HepG2 (cell line): ENCODE results near the gene PIGBOS1. TPM values are rescaled to one million over a fixed set of nuclear protein-coding genes. Genes with fewer than 3 reads are reported as not detected.

Experiments used
- ATAC-seq: fragments of 200-7000 bp; cut with Tn5 transposase; 3 replicates; pipeline ENCODE4 v1.9.1; 2020; ENCODE audit warnings: mild to moderate bottlenecking, moderate library complexity
- BruUV-seq: library from RNA; stranded (reverse); fragments of 400-500 nt; replicated peaks from 2 replicates; lab custom pipeline; 2021; lab: Mats Ljungman, UMichigan
- CTCF ChIA-PET: fragments of 300-600 bp; formaldehyde crosslinking; extraction: SDS; loops from one replicate; lab custom pipeline; 2021; ENCODE audit warnings: low total read pairs, inconsistent platforms, low intra/inter-chr PET ratio; lab: Yijun Ruan, JAX
- POLR2A ChIA-PET: fragments of 350-600 bp; sonication (Branson Sonifier 250); formaldehyde crosslinking; loops from one replicate; lab custom pipeline; 2020; ENCODE audit warnings: antibody characterized with exemption, inconsistent platforms; lab: Yijun Ruan, JAX
- DNase-seq: peaks from one replicate; pipeline ENCODE4 v3.0.0-alpha.2; 2015; ENCODE audit warnings: low spot score
- FAIRE-seq: peaks from 3 replicates; lab custom pipeline; 2011; peaks lifted over from hg19 to GRCh38; lab: Jason Lieb, UNC
- H2AFZ ChIP-seq: one replicate; pipeline ENCODE4 v1.6.1; 2011; ENCODE audit warnings: low read length, inconsistent platforms
- H3K27ac ChIP-seq: fragments of 300-600 bp; 3 replicates; pipeline ENCODE4 v1.8.0; 2011; ENCODE audit warnings: mixed run types, mild to moderate bottlenecking, mixed read lengths, low read length, inconsistent platforms; ENCODE audit not compliant: insufficient read depth; ENCODE audit errors: extremely low read length
- H3K27me3 ChIP-seq, 2 experiments: fragments of 200-600 bp in 1 of 2; 2 replicates in 1 of 2; 3 replicates in 1 of 2; pipeline versions ENCODE4 v1.6.0 to v1.8.0; 2011; ENCODE audit warnings: low read length in 2 of 2, mild to moderate bottlenecking in 2 of 2, moderate library complexity in 2 of 2, inconsistent platforms in 1 of 2; ENCODE audit not compliant: insufficient read depth in 2 of 2, control insufficient read depth in 1 of 2
- H3K36me3 ChIP-seq, 2 experiments: fragments of 200-600 bp in 1 of 2; replicated peaks in 1 of 2; 2 replicates in 1 of 2; 3 replicates in 1 of 2; pipeline versions ENCODE4 v1.5.1 to v1.8.0; 2011; ENCODE audit warnings: low read length in 2 of 2, inconsistent platforms in 1 of 2; ENCODE audit not compliant: insufficient read depth in 2 of 2, control insufficient read depth in 1 of 2
- H3K4me1 ChIP-seq: 2 replicates; pipeline ENCODE4 v1.5.1; 2012; ENCODE audit warnings: low read length, inconsistent platforms; ENCODE audit not compliant: insufficient read depth
- H3K4me2 ChIP-seq: 2 replicates; pipeline ENCODE4 v1.6.0; 2011; ENCODE audit warnings: low read depth, low read length, inconsistent platforms
- H3K4me3 ChIP-seq, 3 experiments: fragments of 200-600 bp in 1 of 3; sonication (generic), shearing (Covaris generic) in 1 of 3; replicated peaks in 1 of 3; 2 replicates each; pipeline ENCODE4 v1.5.1; 2011 to 2016; ENCODE audit warnings: low read length in 3 of 3, inconsistent platforms in 2 of 3, low read depth in 2 of 3, mild to moderate bottlenecking in 2 of 3, control low read depth in 1 of 3, mixed read lengths in 1 of 3; ENCODE audit not compliant: insufficient read depth in 1 of 3
- H3K79me2 ChIP-seq: one replicate; pipeline ENCODE4 v1.6.1; 2011; ENCODE audit warnings: low read length, inconsistent platforms; ENCODE audit not compliant: insufficient read depth
- H3K9ac ChIP-seq: 2 replicates; pipeline ENCODE4 v1.6.0; 2011; ENCODE audit warnings: mild to moderate bottlenecking, low read depth, low read length, inconsistent platforms; ENCODE audit not compliant: insufficient read depth
- H3K9me3 ChIP-seq: 2 replicates; pipeline ENCODE4 v1.5.1; 2012; ENCODE audit warnings: mild to moderate bottlenecking, low read length
- H4K20me1 ChIP-seq: 2 replicates; pipeline ENCODE4 v1.6.0; 2011; ENCODE audit warnings: inconsistent platforms, mild to moderate bottlenecking, low read length, moderate library complexity; ENCODE audit not compliant: insufficient read depth
- CEBPB ChIP-seq: IDR thresholded peaks from 2 replicates; pipeline ENCODE4 v1.6.1; 2011; ENCODE audit warnings: low read depth, low read length, improper control_type of control experiment, borderline replicate concordance
- EZH2 ChIP-seq: conservative IDR thresholded peaks from 2 replicates; pipeline ENCODE4 v1.6.1; 2012; ENCODE audit warnings: mild to moderate bottlenecking, low read depth, low read length, moderate library complexity
- GMEB2 ChIP-seq: IDR thresholded peaks from 2 replicates; pipeline ENCODE4 v1.6.1; 2016; ENCODE audit warnings: missing biosample characterization, missing genetic modification reagents, low read depth
- PCBP2 ChIP-seq: fragments of 200-400 bp; formaldehyde crosslinking; optimal IDR thresholded peaks from 2 replicates; pipeline ENCODE3; 2018; ENCODE audit warnings: low read length, low read depth; ENCODE audit not compliant: poor library complexity, severe bottlenecking
- RAD51 ChIP-seq: fragments of 450-650 bp; IDR thresholded peaks from 2 replicates; pipeline ENCODE4 v1.6.1; 2016; ENCODE audit warnings: borderline replicate concordance
- REL ChIP-seq: sonication (generic); formaldehyde crosslinking; conservative IDR thresholded peaks from 2 replicates; pipeline ENCODE4 v1.8.0; 2022; ENCODE audit warnings: mild to moderate bottlenecking, missing genetic modification reagents, moderate library complexity
- SPEN ChIP-seq: sonication (generic); formaldehyde crosslinking; IDR thresholded peaks from 2 replicates; pipeline ENCODE4 v1.5.1; 2020; ENCODE audit warnings: low read depth, mild to moderate bottlenecking, missing genetic modification reagents
- THRA ChIP-seq: sonication (generic); formaldehyde crosslinking; IDR thresholded peaks from 2 replicates; pipeline ENCODE4 v1.4.0; 2020; ENCODE audit warnings: missing genetic modification reagents, borderline replicate concordance
- THYN1 ChIP-seq: sonication (generic); formaldehyde crosslinking; IDR thresholded peaks from 2 replicates; pipeline ENCODE4 v1.8.1; 2023; ENCODE audit warnings: low read depth, mild to moderate bottlenecking, moderate library complexity, missing genetic modification reagents, borderline replicate concordance
- ZFY ChIP-seq: sonication (generic); formaldehyde crosslinking; IDR thresholded peaks from 2 replicates; pipeline ENCODE4 v1.4.0; 2020; ENCODE audit warnings: missing genetic modification reagents
- ZNF136 ChIP-seq: sonication (generic); formaldehyde crosslinking; IDR thresholded peaks from 2 replicates; pipeline ENCODE4 v1.8.1; 2022; ENCODE audit warnings: low read depth, mild to moderate bottlenecking, moderate library complexity, missing genetic modification reagents
- ZNF543 ChIP-seq: sonication (generic); formaldehyde crosslinking; IDR thresholded peaks from 2 replicates; pipeline ENCODE4 v1.4.0; 2020; ENCODE audit warnings: mild to moderate bottlenecking, missing genetic modification reagents
- ZNF598 ChIP-seq: sonication (generic); formaldehyde crosslinking; IDR thresholded peaks from 2 replicates; pipeline ENCODE4 v1.5.1; 2020; ENCODE audit warnings: mild to moderate bottlenecking, missing genetic modification reagents, borderline replicate concordance
- ZNF644 ChIP-seq: IDR thresholded peaks from 2 replicates; pipeline ENCODE4 v1.6.1; 2016; ENCODE audit warnings: low read depth
- ZNF775 ChIP-seq: sonication (generic); formaldehyde crosslinking; IDR thresholded peaks from 2 replicates; pipeline ENCODE4 v1.4.0; 2020; ENCODE audit warnings: missing genetic modification reagents, mild to moderate bottlenecking, moderate library complexity, borderline replicate concordance
- WGBS: methylation state at CpG from one replicate; pipeline ENCODE4 v1.1.6; 2017; ENCODE audit warnings: low lambda C conversion rate; 5-methylcytosine and 5-hydroxymethylcytosine counted together
- in situ Hi-C: cut with HindIII; loops from 2 replicates; pipeline ENCODE4 v1.10.0; 2017; ENCODE audit warnings: low pct_unique_long_range_greater_than_20kb; ENCODE audit not compliant: extremely low pct_ligation_motif_present
- intact Hi-C: fragments of 100-400 bp; cut with micrococcal nuclease; formaldehyde crosslinking; loops from one replicate; pipeline ENCODE4 v1.10.0; 2022; ENCODE audit not compliant: unreplicated experiment
- polyA plus RNA-seq, 8 experiments: library from polyadenylated mRNA; depleted of rRNA in 3 of 8; stranded (reverse) in 7 of 8; unstranded in 1 of 8; fragments of >200 nt; fragmentation: Illumina TruSeq in 4 of 8; extraction: Trizol in 4 of 8; gene quantifications; 2 replicates each; pipeline versions ENCODE4 v1.2.1 to v1.2.3, GENCODE V29; 2011 to 2016; ENCODE audit warnings: low read depth in 4 of 8, missing spikeins in 1 of 8, mixed read lengths in 1 of 8; ENCODE audit not compliant: insufficient read depth in 1 of 8
- total RNA-seq, 5 experiments: library from RNA; depleted of rRNA; stranded (reverse); fragments of >200 nt; fragmentation: Illumina TruSeq; extraction: Trizol; gene quantifications; 2 replicates each; pipeline ENCODE4 v1.2.3, GENCODE V29; 2016; ENCODE audit warnings: low read depth in 1 of 5
- TF ChIP-seq, protein P1 (sequence below): sonication (generic); formaldehyde crosslinking; IDR thresholded peaks from 2 replicates; pipeline ENCODE4 v1.8.1; 2023; ENCODE audit warnings: mild to moderate bottlenecking, missing genetic modification reagents
- TF ChIP-seq, protein P2 (sequence below): sonication (generic); formaldehyde crosslinking; IDR thresholded peaks from 2 replicates; pipeline ENCODE4 v1.4.0; 2020; ENCODE audit warnings: mild to moderate bottlenecking, missing genetic modification reagents

PIGBOS1 gene
- total and polyA plus RNA-seq, 2 of the 13 experiments (the other 11 are each of a cell fraction or from before 2014, with no cell fraction given): 14.8 to 22.1 TPM

DNA sequence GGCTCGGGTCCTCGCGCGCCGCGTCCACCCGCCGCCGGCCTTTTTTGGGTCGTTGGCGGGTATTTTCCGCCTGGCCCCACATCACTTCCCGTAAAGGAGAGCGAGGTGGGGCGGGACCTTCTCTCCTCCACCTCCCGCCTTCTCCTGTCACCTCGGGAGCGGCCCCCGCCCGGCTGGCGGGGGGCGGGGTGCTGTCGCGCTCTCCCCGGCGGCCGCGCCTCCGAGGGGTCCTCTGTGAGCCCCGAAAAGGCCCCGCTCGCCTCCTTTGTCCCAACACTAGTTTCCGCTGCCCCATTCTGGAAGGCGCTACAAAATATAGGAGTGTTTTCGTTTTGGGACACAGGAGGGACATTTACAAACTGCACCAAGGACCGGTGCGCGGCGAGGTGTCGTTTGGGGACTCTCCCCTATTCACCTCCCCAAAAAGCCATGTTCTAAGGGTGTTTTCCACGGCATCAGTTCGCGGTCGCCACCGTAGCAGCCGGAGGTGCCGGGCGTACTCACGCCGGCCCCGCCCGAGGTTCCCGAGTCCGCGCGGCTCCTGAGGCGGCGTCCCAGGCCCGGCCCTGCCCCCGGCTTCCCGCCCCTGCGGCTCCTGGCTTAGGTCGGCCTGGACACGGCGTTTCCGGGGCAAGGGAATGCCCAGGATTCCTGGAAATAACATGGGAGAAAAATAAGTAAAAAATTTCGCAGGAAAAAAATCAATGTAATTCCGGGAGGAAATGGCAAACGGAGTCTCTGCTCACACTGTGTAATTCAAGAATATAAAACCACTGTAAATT is 29.0 kb downstream of the PIGBOS1 start, which contains the start of gene RAB27A:
Gene RAB27A, minus strand, starts transcription at position 68 of the 782 bp plus-strand sequence. CDS start 54,879 bp downstream, outside the sequence.
- intact Hi-C loops (loop anchor here (1.0 to 2.0 kb wide), 3 partner anchors 69 to 145 kb away; no protein-coding TSS in a partner anchor), in situ Hi-C loops (loop anchor here (5.0 kb wide), 1 partner anchor 73 kb away; no protein-coding TSS in a partner anchor)
- BruUV-seq: TSS peak; percentile 44
- H3K9ac ChIP-seq: peak within 1 kb of the TSS; percentile 72
- WGBS: under 1% methylated on average over 36 of the region's 69 CpGs
- H3K4me3 ChIP-seq: peak within 1 kb of the TSS; percentile 80 to 82 (median 81)
- H3K27me3 ChIP-seq: no peaks in the 10 kb centered on the region; a peak in 1 of 5 replicates
- H3K27ac ChIP-seq: peak within 1 kb of the TSS; percentile 62
- ATAC-seq (peak; percentile 95), DNase-seq (peak; percentile 64), FAIRE-seq (no peak)
- peaks cover 16% of the 10 kb centered on the region for H3K4me1 ChIP-seq
- H3K79me2 ChIP-seq: no peaks in the 10 kb centered on the region
- H2AFZ ChIP-seq: peak within 1 kb of the TSS; percentile 86
- H3K36me3 ChIP-seq: no peaks in the 10 kb centered on the region
- peak within 1 kb of the TSS; percentile 92 for H3K4me2 ChIP-seq
- no peaks in the 10 kb centered on the region for H3K9me3 ChIP-seq
- CTCF ChIA-PET: interaction anchor here (1.1 to 3.6 kb wide), 4 partner anchors 56 to 145 kb away, joined by 3 to 66 read pairs (median 4); no protein-coding TSS in a partner anchor
- H4K20me1 ChIP-seq: no peaks in the 10 kb centered on the region
- POLR2A ChIA-PET: no interaction called here
- TF ChIP-seq ZNF136 (0 out of 2 replicates have a peak, but pooled peaks have one; percentile 33), CEBPB (no peak), EZH2 (no peak), THYN1 (CRISPR knock-in tag) (no peak), ZNF775 (CRISPR knock-in tag) (0 out of 2 replicates have a peak, but pooled peaks have one; percentile 17), ZNF644 (no peak), SPEN (CRISPR knock-in tag) (peak; percentile 31), PCBP2 (no peak), ZFY (CRISPR knock-in tag) (peak; percentile 62; the same call in 1 of the 2 replicates), GMEB2 (CRISPR knock-in tag) (no peak), RAD51 (no peak), THRA (CRISPR knock-in tag) (no peak; the same call in 1 of the 2 replicates), ZNF543 (CRISPR knock-in tag) (peak; percentile 15; the same call in 1 of the 2 replicates), REL (CRISPR knock-in tag) (no peak), ZNF598 (CRISPR knock-in tag) (peak; percentile 7; the same call in 1 of the 2 replicates)
- TF ChIP-seq, protein P1, sequence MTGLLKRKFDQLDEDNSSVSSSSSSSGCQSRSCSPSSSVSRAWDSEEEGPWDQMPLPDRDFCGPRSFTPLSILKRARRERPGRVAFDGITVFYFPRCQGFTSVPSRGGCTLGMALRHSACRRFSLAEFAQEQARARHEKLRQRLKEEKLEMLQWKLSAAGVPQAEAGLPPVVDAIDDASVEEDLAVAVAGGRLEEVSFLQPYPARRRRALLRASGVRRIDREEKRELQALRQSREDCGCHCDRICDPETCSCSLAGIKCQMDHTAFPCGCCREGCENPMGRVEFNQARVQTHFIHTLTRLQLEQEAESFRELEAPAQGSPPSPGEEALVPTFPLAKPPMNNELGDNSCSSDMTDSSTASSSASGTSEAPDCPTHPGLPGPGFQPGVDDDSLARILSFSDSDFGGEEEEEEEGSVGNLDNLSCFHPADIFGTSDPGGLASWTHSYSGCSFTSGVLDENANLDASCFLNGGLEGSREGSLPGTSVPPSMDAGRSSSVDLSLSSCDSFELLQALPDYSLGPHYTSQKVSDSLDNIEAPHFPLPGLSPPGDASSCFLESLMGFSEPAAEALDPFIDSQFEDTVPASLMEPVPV (CRISPR knock-in tag): 0 out of 2 replicates have a peak, but pooled peaks have one; percentile 28
- TF ChIP-seq, protein P2, sequence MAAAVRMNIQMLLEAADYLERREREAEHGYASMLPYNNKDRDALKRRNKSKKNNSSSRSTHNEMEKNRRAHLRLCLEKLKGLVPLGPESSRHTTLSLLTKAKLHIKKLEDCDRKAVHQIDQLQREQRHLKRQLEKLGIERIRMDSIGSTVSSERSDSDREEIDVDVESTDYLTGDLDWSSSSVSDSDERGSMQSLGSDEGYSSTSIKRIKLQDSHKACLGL (CRISPR knock-in tag): no peak
